Activated CD8-positive, alpha-beta T cell treated with anti-CD3 and anti-CD28 coated beads for 36 hours (primary cell): ENCODE data around the gene AMER2. TPM values are rescaled to one million over a fixed set of nuclear protein-coding genes. Genes with fewer than 3 reads are reported as not detected.

Experiments used
- ATAC-seq: fragments of 200-7000 bp; cut with Tn5 transposase; one replicate; pipeline ENCODE4 v1.10.0; 2021; ENCODE audit warnings: mild to moderate bottlenecking, moderate library complexity
- CTCF ChIA-PET: fragments of 350-600 bp; sonication (Branson Sonifier 250); formaldehyde crosslinking; loops from one replicate; lab custom pipeline; 2021; ENCODE audit warnings: antibody characterized with exemption; lab: Charles Lee
- POLR2A ChIA-PET: fragments of 350-600 bp; sonication (Branson Sonifier 250); formaldehyde crosslinking; loops from one replicate; lab custom pipeline; 2021; ENCODE audit warnings: antibody characterized with exemption; lab: Charles Lee
- DNase-seq: peaks from one replicate; pipeline ENCODE4 v3.0.0-alpha.2; 2020
- H3K27ac Mint-ChIP-seq: one replicate; pipeline ENCODE4 v1.8.0; 2021; ENCODE audit warnings: mild to moderate bottlenecking, mixed read lengths
- H3K27me3 Mint-ChIP-seq: one replicate; pipeline ENCODE4 v1.8.0; 2021; ENCODE audit warnings: mixed read lengths
- H3K36me3 Mint-ChIP-seq: one replicate; pipeline ENCODE4 v1.8.0; 2021; ENCODE audit warnings: low read depth, mixed read lengths
- H3K4me1 Mint-ChIP-seq: one replicate; pipeline ENCODE4 v1.8.0; 2021; ENCODE audit warnings: low read depth, mixed read lengths
- H3K4me3 Mint-ChIP-seq: one replicate; pipeline ENCODE4 v1.8.0; 2021; ENCODE audit warnings: mild to moderate bottlenecking, moderate library complexity, mixed read lengths
- H3K9me3 Mint-ChIP-seq: one replicate; pipeline ENCODE4 v1.8.0; 2021; ENCODE audit warnings: mixed read lengths
- CTCF ChIP-seq: fragments of 200-600 bp; IDR thresholded peaks from one replicate; pipeline ENCODE4 v1.8.0; 2022; ENCODE audit warnings: antibody characterized with exemption, mild to moderate bottlenecking
- intact Hi-C: fragments of 100-400 bp; cut with micrococcal nuclease; formaldehyde crosslinking; loops from one replicate; pipeline ENCODE4 v1.10.0; 2022
- total RNA-seq, 2 experiments: library from RNA; stranded (reverse); gene quantifications; one replicate each; pipeline ENCODE4 v1.2.3, GENCODE V29; 2021

AMER2 gene
- total RNA-seq, 2 experiments from 2014 or later, result not detected

GRCh38 chr13:25179011-25179410 lies 6.9 kb upstream of the AMER2 start:
- TF ChIP-seq CTCF, result no peak
- intact Hi-C loops, result no loop called here
- no peak overlapping the region for H3K4me3 Mint-ChIP-seq
- H3K9me3 Mint-ChIP-seq, result peaks cover 2% of the 10 kb centered on the region
- H3K36me3 Mint-ChIP-seq, result no peaks in the 10 kb centered on the region
- ATAC-seq, result no peak
- no peak overlapping the region for H3K27ac Mint-ChIP-seq
- CTCF ChIA-PET, result no interaction called here
- POLR2A ChIA-PET, result no interaction called here
- H3K4me1 Mint-ChIP-seq, result no peaks in the 10 kb centered on the region
- DNase-seq, result no peak
- peaks cover 35% of the 10 kb centered on the region for H3K27me3 Mint-ChIP-seq

DNA sequence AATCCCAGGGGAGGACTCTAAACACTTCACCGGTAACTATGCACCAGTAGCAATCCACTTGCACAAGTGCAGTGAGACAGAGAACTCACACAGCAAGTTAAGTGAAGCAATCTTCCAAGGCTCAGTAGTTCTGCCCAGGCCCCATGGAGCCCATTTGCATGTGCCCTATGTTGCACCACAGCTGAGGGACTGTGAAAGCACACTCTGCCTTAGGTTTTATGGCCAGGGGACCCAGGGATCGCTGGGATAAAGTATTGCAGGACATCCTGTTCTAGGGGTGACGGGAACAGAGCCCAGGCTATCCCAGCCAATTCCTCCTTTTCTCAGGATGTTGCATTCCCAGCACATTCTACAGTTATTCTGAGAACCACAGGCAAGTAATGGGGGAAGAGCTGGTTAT lies 6.0 kb upstream of the AMER2 start:
- ChIA-PET POLR2A (no interaction called here), CTCF (interaction anchor here (1.3 kb wide), 1 partner anchor 64 kb away, joined by 4 read pairs; no protein-coding TSS in a partner anchor)
- no peak overlapping the region for H3K27ac Mint-ChIP-seq
- TF ChIP-seq CTCF, result no peak
- intact Hi-C loops, result no loop called here
- H3K36me3 Mint-ChIP-seq, result no peaks in the 10 kb centered on the region
- no peaks in the 10 kb centered on the region for H3K4me1 Mint-ChIP-seq
- peaks cover 2% of the 10 kb centered on the region for H3K9me3 Mint-ChIP-seq
- DNase-seq (no peak), ATAC-seq (no peak)
- H3K27me3 Mint-ChIP-seq, result peaks cover 45% of the 10 kb centered on the region
- H3K4me3 Mint-ChIP-seq, result no peak overlapping the region

DNA sequence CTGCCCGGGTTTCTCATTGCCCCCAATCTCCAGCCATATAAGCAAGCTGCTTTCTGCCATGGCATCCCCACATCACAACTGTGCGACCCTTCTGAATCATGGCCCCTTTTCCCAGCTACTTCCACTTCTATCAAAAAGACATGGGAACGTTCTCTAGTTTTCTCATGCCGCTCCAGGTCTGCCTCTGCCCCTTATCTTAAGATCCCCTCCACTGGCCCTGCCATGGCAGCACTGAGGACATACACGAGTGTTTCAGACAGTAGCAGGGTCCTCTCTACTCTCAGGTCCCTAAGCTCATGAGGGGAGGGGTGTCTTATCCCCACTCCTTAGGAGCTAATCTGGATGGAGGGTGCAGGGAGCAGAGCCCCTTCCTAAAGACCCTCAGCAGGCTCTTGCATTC lies 5.5 kb upstream of the AMER2 start:
- DNase-seq, result no peak
- H3K4me3 Mint-ChIP-seq, result no peak overlapping the region
- ChIA-PET CTCF (interaction anchor here (0.7 to 1.3 kb wide), 2 partner anchors 45 to 63 kb away, joined by 3 to 4 read pairs; no protein-coding TSS in a partner anchor), POLR2A (no interaction called here)
- no peaks in the 10 kb centered on the region for H3K36me3 Mint-ChIP-seq
- H3K27ac Mint-ChIP-seq, result no peak overlapping the region
- peaks cover 48% of the 10 kb centered on the region for H3K27me3 Mint-ChIP-seq
- TF ChIP-seq CTCF, result no peak
- ATAC-seq, result no peak
- H3K4me1 Mint-ChIP-seq, result no peaks in the 10 kb centered on the region
- peaks cover 2% of the 10 kb centered on the region for H3K9me3 Mint-ChIP-seq
- intact Hi-C loops, result no loop called here

GRCh38 chr13:25177012-25177411 lies 4.9 kb upstream of the AMER2 start:
- no peak for TF ChIP-seq CTCF
- ATAC-seq (no peak), DNase-seq (no peak)
- peaks cover 2% of the 10 kb centered on the region for H3K9me3 Mint-ChIP-seq
- CTCF ChIA-PET, result interaction anchor here (0.7 to 1.3 kb wide), 2 partner anchors 45 to 63 kb away, joined by 3 to 4 read pairs; no protein-coding TSS in a partner anchor
- peaks cover 51% of the 10 kb centered on the region for H3K27me3 Mint-ChIP-seq
- intact Hi-C loops, result no loop called here
- H3K27ac Mint-ChIP-seq, result no peak overlapping the region
- no peaks in the 10 kb centered on the region for H3K36me3 Mint-ChIP-seq
- peaks cover under 1% of the 10 kb centered on the region for H3K4me1 Mint-ChIP-seq
- POLR2A ChIA-PET, result interaction anchor here (0.5 kb wide), 1 partner anchor 56 kb away, joined by 3 read pairs; no protein-coding TSS in a partner anchor
- H3K4me3 Mint-ChIP-seq, result no peak overlapping the region

- no peak for DNase-seq
- POLR2A ChIA-PET, result no interaction called here
- intact Hi-C loops, result no loop called here
- peaks cover 57% of the 10 kb centered on the region for H3K27me3 Mint-ChIP-seq
- H3K9me3 Mint-ChIP-seq, result peaks cover 2% of the 10 kb centered on the region
- CTCF ChIA-PET, result no interaction called here
- no peak overlapping the region for H3K27ac Mint-ChIP-seq
- no peaks in the 10 kb centered on the region for H3K36me3 Mint-ChIP-seq
- no peak overlapping the region for H3K4me3 Mint-ChIP-seq
- ATAC-seq, result no peak
- peaks cover 10% of the 10 kb centered on the region for H3K4me1 Mint-ChIP-seq
- TF ChIP-seq CTCF, result no peak
These were observed 3.3 kb upstream of the AMER2 start for GRCh38 chr13:25175431-25175830.
